Skeletal muscle tissue (tissue), 4 donors: Measurements from ENCODE around the gene NTSR2. TPM values are rescaled to one million over a fixed set of nuclear protein-coding genes. Genes with fewer than 3 reads are reported as not detected.

Experiments
- H3K27ac ChIP-seq: one replicate; pipeline ENCODE4 v1.7.0; 2013; ENCODE audit warnings: mild to moderate bottlenecking, low read depth, low read length, inconsistent platforms
- H3K27me3 ChIP-seq, 3 donors: one replicate each; pipeline ENCODE4 v1.7.0; 2013; ENCODE audit warnings: low read length in 3 of 3; ENCODE audit not compliant: control insufficient read depth in 3 of 3, insufficient read depth in 3 of 3
- H3K36me3 ChIP-seq, 3 donors: one replicate each; pipeline ENCODE4 v1.7.0; 2013; ENCODE audit warnings: low read length in 3 of 3; ENCODE audit not compliant: control insufficient read depth in 3 of 3, insufficient read depth in 3 of 3
- H3K4me1 ChIP-seq, 3 donors: one replicate each; pipeline ENCODE4 v1.7.0; 2013; ENCODE audit warnings: low read length in 3 of 3, mild to moderate bottlenecking in 3 of 3; ENCODE audit not compliant: control insufficient read depth in 3 of 3, insufficient read depth in 3 of 3
- H3K4me3 ChIP-seq, 3 donors: one replicate each; pipeline ENCODE4 v1.7.0; 2013; ENCODE audit warnings: low read length in 3 of 3
- H3K9ac ChIP-seq, 3 donors: one replicate each; pipeline ENCODE4 v1.7.0; 2013; ENCODE audit warnings: low read length in 3 of 3, mild to moderate bottlenecking in 3 of 3, moderate library complexity in 2 of 3, low read depth in 1 of 3
- H3K9me3 ChIP-seq, 3 donors: one replicate each; pipeline ENCODE4 v1.7.0; 2013; ENCODE audit warnings: low read length in 3 of 3; ENCODE audit not compliant: control insufficient read depth in 3 of 3
- total RNA-seq: library from RNA; depleted of rRNA; stranded (reverse); fragments of >200 nt; gene quantifications from one replicate; pipeline ENCODE4 v1.2.3, GENCODE V29; 2014
- donor health status: Osteomylitis.

The NTSR2 gene
- total RNA-seq, 1 donor from 2014 or later = not detected

DNA sequence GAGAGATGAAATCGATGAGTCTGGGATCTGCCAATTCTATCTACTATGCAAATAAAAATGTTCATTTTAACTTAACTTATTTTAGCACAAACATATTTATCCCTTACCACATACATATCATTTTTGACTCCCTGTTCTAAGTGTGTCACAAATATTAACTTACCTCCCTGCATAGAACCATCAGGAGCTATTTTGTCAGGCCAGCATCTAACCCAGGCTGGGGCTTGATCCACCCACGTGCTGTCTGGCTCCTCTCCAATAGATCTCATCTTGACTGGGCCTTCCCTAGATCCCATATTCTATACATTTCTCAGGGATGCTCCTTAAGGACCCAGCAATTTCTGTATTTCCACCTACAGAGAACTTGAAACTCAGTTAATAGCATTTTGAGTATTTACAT lies 20.9 kb downstream of the NTSR2 start:
- Histone ChIP-seq H3K4me1 (no peaks in the 10 kb centered on the region), H3K4me3 (no peak overlapping the region), H3K27ac (no peak overlapping the region), H3K9ac (no peak overlapping the region), H3K9me3 (no peaks in the 10 kb centered on the region), H3K27me3 (peaks cover 0 to 3% (median 0%) of the 10 kb centered on the region in 3 donors), H3K36me3 (no peaks in the 10 kb centered on the region)

DNA sequence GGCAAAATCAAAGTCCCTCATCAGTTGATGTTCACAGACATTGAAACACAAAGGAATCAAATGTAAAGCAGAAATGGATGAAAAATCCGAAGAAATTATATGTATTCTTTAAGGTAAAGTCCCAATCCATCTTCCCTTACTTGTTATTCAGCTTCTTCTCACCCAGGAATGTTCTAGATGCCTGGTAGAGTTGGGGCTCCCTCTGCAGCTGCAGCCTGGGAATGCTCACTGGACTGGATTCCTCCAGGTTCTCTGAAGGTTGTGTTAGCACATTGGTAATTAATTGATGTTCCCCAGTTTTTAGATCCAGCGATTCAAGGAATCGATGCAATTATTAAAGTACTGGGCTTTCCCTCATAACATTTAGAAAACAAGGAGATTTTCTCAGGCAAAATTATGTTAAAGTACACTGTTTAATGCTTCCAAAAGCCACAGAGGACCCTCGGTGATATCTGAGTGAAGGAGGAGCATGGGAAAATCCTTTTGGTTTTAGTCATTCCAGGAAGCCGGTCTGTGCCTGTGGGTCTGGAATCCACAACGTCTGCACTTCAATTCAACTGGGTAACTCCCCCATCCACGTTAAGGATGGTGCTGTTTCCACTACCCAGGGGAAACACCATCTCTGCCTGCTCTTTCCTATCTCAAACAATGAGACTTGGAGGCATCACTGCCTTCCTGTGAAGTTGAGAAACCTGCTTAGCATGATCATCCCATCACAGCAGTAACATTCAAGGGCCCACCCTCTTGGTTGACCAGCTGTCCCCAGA lies 22.0 kb downstream of the NTSR2 start:
- no peak overlapping the region for H3K9ac ChIP-seq
- no peaks in the 10 kb centered on the region for H3K36me3 ChIP-seq
- no peak overlapping the region for H3K4me3 ChIP-seq
- no peak overlapping the region for H3K27ac ChIP-seq
- no peaks in the 10 kb centered on the region for H3K4me1 ChIP-seq
- H3K9me3 ChIP-seq = no peaks in the 10 kb centered on the region
- peaks cover 0 to 3% (median 0%) of the 10 kb centered on the region in 3 donors for H3K27me3 ChIP-seq

DNA sequence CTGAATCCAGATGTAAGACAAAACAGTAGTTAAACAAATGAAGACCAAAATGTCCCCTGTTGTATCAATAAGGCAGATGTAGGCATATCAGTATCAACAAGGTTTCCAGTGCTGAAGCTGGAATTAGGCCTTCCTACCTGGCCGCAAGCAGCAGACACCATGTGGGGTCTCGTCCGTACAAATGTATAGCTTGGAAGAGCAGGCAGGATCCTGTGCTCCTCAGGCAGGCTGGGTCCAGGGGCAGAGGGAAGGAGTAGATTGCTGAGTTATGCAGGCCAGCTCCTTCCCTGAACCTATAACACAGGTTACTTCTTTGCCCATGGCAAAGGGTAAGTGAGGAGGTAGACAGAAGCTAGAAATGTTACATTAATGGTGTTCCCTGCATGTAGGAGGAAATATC lies 23.5 kb downstream of the NTSR2 start:
- Histone ChIP-seq H3K36me3 (no peaks in the 10 kb centered on the region), H3K4me1 (no peaks in the 10 kb centered on the region), H3K27me3 (peaks cover 0 to 3% (median 0%) of the 10 kb centered on the region in 3 donors), H3K9me3 (no peaks in the 10 kb centered on the region), H3K27ac (no peak overlapping the region), H3K9ac (no peak overlapping the region), H3K4me3 (no peak overlapping the region)

DNA sequence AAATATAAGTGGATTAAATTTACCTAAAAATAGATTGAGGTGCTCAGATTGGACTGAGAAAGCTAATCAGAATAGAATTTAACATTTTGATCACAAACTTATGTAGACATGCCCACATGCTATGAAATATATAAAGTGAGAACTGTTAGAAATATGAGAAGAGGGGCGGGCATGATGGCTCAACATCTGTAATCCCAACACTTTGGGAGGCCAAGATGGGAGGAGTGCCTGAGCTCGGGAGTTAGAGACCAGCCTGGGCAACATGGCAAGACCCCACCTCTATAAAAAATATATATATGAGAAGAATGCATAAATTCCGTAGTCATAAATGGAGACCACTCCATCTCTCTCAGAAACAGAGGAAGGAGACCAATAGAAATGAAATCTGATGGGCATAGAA lies 25.7 kb downstream of the NTSR2 start:
- Histone ChIP-seq H3K36me3 (peaks cover 0 to 7% (median 0%) of the 10 kb centered on the region in 3 donors), H3K4me3 (no peak overlapping the region), H3K9ac (no peak overlapping the region), H3K27me3 (peaks cover 0 to 3% (median 0%) of the 10 kb centered on the region in 3 donors), H3K27ac (no peak overlapping the region), H3K4me1 (no peaks in the 10 kb centered on the region), H3K9me3 (no peaks in the 10 kb centered on the region)

DNA sequence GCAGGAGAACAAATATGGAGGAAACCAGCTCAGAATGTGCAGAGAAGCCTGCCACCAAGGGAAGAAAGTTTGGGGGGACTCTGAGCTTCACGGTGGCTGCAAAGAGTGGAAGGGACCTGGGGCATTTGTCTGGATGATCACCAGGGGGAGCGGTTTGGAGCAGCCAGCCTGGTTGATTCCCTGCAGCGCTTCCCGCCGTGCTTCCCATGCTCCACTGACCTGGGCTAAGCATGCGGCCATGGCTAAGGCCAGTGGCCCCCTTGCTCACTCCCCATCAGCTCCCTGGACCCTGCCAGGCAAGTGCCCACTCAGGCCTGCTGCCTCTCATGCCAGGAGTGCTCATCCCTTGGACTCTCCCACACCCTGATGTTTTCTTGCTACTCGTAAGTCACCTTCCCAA lies 27.0 kb downstream of the NTSR2 start:
- Histone ChIP-seq H3K27ac (no peak overlapping the region), H3K27me3 (peaks cover 0 to 3% (median 0%) of the 10 kb centered on the region in 3 donors), H3K36me3 (peaks cover 0 to 9% (median 0%) of the 10 kb centered on the region in 3 donors), H3K4me1 (no peaks in the 10 kb centered on the region), H3K9me3 (no peaks in the 10 kb centered on the region), H3K4me3 (no peak overlapping the region), H3K9ac (no peak overlapping the region)

DNA sequence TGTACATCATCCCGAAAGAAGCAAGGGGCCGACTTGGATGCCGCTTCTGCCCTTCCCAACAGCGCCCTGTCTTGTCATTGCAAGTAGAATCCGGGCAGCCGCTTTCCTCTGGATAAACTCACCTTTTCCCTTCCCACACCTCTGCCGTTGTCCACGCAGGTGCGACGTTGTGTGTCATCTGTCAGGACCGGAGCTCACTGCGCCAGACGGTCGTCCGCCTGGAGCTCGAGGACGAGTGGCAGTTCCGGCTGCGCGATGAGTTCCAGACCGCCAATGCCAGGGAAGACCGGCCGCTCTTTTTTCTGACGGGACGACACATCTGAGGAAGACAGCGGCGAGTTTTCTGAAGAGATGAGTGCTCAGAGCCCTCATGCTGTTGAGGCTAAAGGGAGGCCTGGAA lies 29.9 kb downstream of the NTSR2 start:
- no peak overlapping the region for H3K9ac ChIP-seq
- no peak overlapping the region for H3K27ac ChIP-seq
- no peaks in the 10 kb centered on the region for H3K4me1 ChIP-seq
- H3K36me3 ChIP-seq = peaks cover 0 to 12% (median 0%) of the 10 kb centered on the region in 3 donors
- no peaks in the 10 kb centered on the region for H3K27me3 ChIP-seq
- H3K9me3 ChIP-seq = no peaks in the 10 kb centered on the region
- H3K4me3 ChIP-seq = no peak overlapping the region

DNA sequence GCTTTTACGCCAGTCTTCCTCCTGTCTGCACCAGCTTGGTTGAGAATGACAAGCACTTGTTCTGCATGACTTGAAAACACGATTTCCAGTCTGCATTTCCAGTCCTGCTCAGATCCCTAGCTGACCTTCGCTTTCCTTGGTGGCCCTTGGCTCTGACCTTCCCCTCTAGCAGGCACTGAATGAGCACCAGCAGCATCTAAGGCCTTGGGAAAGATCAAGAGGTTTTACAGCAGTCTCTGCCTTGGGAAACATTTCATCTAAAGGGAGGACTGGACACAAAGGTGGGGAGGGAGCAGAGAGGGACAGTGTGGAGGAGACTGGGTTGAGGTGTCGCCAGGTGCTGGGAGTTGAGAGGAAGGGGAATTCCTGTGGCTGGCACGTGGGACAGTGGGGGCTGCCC lies 30.5 kb downstream of the NTSR2 start:
- H3K27me3 ChIP-seq = no peaks in the 10 kb centered on the region
- H3K4me3 ChIP-seq = no peak overlapping the region
- H3K4me1 ChIP-seq = no peaks in the 10 kb centered on the region
- H3K27ac ChIP-seq = no peak overlapping the region
- H3K9me3 ChIP-seq = no peaks in the 10 kb centered on the region
- no peak overlapping the region for H3K9ac ChIP-seq
- H3K36me3 ChIP-seq = peaks cover 0 to 16% (median 0%) of the 10 kb centered on the region in 3 donors

DNA sequence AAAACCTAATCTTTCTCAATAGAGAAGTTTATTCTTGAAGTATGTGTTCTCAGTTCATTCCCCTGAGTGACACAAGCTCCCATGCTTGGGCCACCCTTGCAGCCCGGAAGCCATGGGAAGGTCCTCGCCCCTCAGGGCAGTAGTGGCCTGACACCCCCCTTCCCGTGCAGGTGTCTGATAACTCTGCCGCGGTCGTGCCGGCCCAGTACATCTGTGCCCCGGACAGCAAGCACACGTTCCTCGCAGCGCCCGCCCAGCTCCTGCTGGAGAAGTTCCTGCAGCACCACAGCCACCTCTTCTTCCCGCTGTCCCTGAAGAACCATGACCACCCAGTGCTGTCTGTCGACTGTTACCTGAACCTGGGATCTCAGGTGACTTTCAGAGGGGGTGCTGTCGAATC lies 32.4 kb downstream of the NTSR2 start:
- no peaks in the 10 kb centered on the region for H3K9me3 ChIP-seq
- no peak overlapping the region for H3K4me3 ChIP-seq
- H3K27me3 ChIP-seq = no peaks in the 10 kb centered on the region
- no peaks in the 10 kb centered on the region for H3K4me1 ChIP-seq
- no peak overlapping the region for H3K9ac ChIP-seq
- H3K36me3 ChIP-seq = peaks cover 0 to 23% (median 0%) of the 10 kb centered on the region in 3 donors
- H3K27ac ChIP-seq = no peak overlapping the region

DNA sequence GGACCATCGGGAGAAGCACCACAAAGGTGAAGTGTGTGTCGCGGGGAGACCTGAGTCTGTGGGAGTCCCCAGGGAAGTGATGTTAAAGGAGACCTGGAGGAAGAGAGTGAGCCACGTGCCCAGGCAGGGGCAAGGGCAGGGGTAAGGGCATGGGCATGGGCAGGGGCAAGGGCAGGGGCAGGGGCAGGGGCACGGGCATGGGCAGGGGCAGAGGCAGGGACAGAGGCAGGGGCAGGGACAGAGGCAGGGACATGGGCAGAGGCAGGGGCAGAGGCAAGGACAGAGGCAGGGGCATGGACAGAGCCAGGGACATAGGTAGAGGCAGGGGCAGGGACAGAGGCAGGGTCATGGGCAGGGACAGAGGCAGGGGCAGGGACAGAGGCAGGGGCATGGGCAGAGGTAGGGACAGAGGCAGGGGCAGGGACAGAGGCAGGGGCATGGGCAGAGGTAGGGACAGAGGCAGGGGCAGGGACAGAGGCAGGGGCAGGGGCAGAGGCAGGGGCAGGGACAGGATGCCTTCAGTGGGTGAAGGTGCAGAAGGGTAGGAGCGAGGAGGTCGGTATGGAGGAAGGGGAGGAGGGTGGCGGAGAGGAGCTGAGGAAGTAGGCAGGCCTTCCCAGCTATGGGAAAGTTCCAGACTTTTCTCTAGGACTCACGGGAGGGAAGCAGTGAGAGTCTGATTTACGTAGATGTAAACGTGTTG lies 33.3 kb downstream of the NTSR2 start:
- Histone ChIP-seq H3K36me3 (peaks cover 0 to 23% (median 0%) of the 10 kb centered on the region in 3 donors), H3K4me1 (peaks cover 0 to 1% (median 0%) of the 10 kb centered on the region in 3 donors), H3K9me3 (no peaks in the 10 kb centered on the region)

DNA sequence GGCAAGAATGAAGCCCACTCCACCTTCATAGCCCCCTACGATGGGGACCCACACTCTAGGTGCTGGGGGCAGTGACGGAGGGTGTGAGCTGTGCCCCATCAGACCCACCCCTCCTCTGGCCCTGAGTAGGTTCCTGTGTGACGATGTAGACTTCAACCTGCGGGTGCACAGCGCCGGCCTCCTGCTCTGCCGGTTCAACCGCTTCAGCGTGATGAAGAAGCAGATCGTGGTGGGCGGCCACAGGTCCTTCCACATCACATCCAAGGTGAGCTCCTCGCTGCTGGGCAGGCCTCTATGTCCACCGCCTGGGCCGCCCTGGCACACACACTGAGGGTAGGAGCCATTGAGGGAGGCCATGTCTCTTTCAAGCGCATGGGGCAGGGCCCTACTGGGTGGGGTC lies 34.9 kb downstream of the NTSR2 start:
- H3K4me1 ChIP-seq = peaks cover 5 to 14% (median 10%) of the 10 kb centered on the region in 3 donors
- no peak overlapping the region for H3K9ac ChIP-seq
- no peaks in the 10 kb centered on the region for H3K27me3 ChIP-seq
- no peak overlapping the region for H3K27ac ChIP-seq
- H3K9me3 ChIP-seq = no peaks in the 10 kb centered on the region
- H3K36me3 ChIP-seq = peaks cover 0 to 20% (median 0%) of the 10 kb centered on the region in 3 donors
- no peak overlapping the region for H3K4me3 ChIP-seq

More for the DNA sequence above, 33.3 kb downstream of the NTSR2 start:
- Histone ChIP-seq H3K9ac (no peak overlapping the region), H3K27ac (no peak overlapping the region), H3K4me3 (no peak overlapping the region), H3K27me3 (no peaks in the 10 kb centered on the region)
